Activated CD8-positive, alpha-beta memory T cell treated with anti-CD3 and anti-CD28 coated beads for 48 hours (primary cell): ENCODE results near the gene ZNF732.
"Not testable (repeated sequence)": the region's sequence is repeated elsewhere in the genome, so short reads cannot be mapped to it uniquely, and the experiment has no call there.

Experiments
- DNase-seq, 3 experiments: peaks; one replicate each; pipeline ENCODE4 v3.0.0-alpha.2; 2020; ENCODE audit warnings: low read depth in 2 of 3, low spot score in 2 of 3

ZNF732 gene

GRCh38 chr4:253936-254756 is 51.1 kb downstream of the ZNF732 start:
- no peak for DNase-seq

GRCh38 chr4:252065-252601 is 53.1 kb downstream of the ZNF732 start:
- DNase-seq: no peak

DNA sequence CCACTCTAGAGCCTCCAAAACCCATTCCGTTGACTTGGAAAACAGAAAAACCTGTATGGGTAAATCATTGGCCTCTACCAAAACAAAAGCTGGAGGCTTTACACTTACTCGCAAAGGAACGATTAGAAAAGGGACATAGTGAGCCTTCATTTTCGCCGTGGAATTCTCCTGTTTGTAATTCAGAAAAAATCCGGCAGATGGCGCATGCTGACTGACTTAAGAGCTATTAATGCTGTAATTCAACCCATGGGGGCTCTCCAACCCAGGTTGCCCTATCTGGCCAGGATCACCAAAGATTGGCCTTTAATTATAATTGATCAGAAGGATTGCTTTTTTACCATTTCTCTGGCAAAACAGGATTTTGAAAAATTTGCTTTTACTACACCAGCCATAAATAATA is 60.8 kb downstream of the ZNF732 start:
- DNase-seq: peak in 1 of 3 experiments; percentile 41

DNA sequence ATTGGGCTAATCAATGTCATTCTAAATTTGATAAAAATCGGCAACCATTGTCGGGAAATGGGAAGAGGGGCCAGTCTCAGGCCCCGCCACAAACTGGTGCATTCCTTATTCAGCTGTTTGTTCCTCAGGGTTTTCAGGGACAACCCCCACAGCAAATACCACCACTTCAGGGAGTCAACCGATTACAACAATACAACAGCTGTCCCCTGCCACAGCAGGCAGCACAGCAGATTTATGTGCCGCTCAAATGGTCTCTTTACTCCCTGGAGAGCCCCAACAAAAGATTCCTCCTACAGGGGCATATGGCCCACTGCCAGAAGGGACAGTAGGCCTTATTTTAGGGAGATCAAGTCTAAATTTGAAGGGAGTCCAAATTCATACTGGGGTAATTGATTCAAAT is 61.8 kb downstream of the ZNF732 start:
- DNase-seq: no peak

DNA sequence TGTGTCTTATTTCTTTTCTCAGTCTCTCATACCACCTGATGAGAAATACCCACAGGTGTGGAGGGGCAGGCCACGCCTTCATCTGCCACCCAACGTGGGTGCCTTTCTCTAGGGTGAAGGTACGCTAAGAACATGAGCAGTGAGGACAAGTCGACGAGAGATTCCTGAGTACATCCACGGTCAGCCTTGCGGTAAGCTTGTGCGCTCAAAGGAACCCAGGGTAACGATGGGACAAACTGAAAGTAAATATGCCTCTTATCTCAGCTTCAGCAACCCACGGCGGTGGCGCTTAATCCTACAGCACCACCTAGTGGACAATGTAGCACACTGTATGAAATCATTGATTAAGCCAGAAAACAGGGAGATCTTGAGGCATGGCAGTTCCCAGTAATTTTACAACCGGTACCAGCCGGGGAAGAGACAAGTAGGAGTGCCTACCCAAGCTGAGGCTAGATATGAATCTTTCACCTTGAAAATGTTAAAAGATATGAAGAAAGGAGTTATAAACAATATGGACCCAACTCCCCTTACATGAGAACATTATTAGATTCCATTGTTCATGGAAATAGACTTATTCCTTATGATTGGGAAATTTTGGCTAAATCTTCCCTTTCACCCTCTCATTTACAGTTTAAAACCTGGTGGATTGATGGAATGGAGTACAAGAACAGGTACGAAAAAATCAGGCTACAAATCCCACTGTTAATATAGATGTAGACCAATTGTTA is 63.0 kb downstream of the ZNF732 start:
- DNase-seq: peak; percentile 25 to 29 (median 27)

DNA sequence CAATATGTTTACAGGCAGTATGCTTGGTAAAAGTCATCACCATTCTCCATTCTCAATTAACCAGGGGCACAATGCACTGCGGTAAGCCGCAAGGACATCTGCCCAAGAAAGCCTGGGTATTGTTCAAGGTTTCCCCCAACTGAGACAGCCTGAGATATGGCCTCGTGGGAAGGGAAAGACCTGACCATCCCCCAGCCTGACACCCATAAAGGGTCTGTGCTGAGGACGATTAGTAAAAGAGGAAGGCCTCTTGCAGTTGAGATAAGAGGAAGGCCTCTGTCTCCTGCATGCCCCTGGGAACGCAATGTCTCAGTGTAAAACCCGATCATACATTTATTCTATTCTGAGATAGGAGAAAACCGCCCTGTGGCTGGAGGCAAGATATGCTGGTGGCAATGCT is 63.9 kb downstream of the ZNF732 start:
- not testable (repeated sequence) for DNase-seq

DNA sequence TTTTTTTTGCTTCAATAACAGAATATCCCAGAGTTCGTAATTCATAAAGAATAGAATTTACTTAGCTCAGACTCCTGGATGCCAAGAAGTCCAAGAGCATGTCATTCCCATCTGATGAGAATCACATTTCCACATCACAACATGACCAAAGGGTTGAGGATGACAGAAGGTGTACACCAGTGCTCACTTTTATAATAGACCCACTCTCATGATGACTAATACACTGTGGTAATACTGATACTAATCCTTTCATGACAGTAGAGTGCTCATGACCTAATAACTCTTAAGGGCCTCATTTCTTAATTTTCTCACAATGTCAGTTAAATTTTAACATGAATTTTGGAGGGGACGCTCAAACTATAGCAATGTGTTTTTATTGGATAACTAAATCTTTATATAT is 69.2 kb downstream of the ZNF732 start:
- no peak for DNase-seq

- no peak for DNase-seq
Observed at GRCh38 chr4:234178-234577, 71.1 kb downstream of the ZNF732 start.

GRCh38 chr4:223913-224497 is 81.3 kb downstream of the ZNF732 start:
- no peak for DNase-seq
